Tibial nerve (tissue), 4 donors: ENCODE data around the gene IQCM.

Experiments used
- CTCF ChIP-seq, 5 experiments: fragments of 200-600 bp in 3 of 5; fragments of 450-650 bp in 2 of 5; sonication (generic) in 3 of 5; IDR thresholded peaks; one replicate each; pipeline ENCODE4 v1.5.1; 2016 to 2019; ENCODE audit warnings: antibody characterized with exemption in 5 of 5, mild to moderate bottlenecking in 3 of 5, moderate library complexity in 2 of 5
- EP300 ChIP-seq, 2 donors: sonication (generic); formaldehyde crosslinking; IDR thresholded peaks; one replicate each; pipeline ENCODE4 v1.6.1; 2017; ENCODE audit warnings: antibody characterized with exemption in 2 of 2, mild to moderate bottlenecking in 1 of 2
- POLR2A ChIP-seq, 2 donors: fragments of 450-650 bp; IDR thresholded peaks; one replicate each; pipeline ENCODE4 v1.6.1; 2017; ENCODE audit warnings: antibody characterized with exemption in 2 of 2, mild to moderate bottlenecking in 2 of 2, moderate library complexity in 2 of 2

GRCh38 chr4:149553959-149554520 is 261.6 kb downstream of the IQCM start:
- TF ChIP-seq CTCF (IDR thresholded peaks at IDR 0.05): no peak
- no peak for TF ChIP-seq POLR2A (IDR thresholded peaks at IDR 0.05)
- TF ChIP-seq EP300 (IDR thresholded peaks at IDR 0.05): no peak
